Measurements from ENCODE around the gene AMBRA1.

The AMBRA1 gene

GRCh38 chr11:46577058-46577457 is 16.8 kb downstream of the AMBRA1 start:
- DNase-seq (ENCODE audit: low read depth in 2 of 2): no peak

- DNase-seq (ENCODE audit: low read depth in 2 of 2): no peak
Measured at GRCh38 chr11:46574656-46575055, 19.2 kb downstream of the AMBRA1 start.

DNA sequence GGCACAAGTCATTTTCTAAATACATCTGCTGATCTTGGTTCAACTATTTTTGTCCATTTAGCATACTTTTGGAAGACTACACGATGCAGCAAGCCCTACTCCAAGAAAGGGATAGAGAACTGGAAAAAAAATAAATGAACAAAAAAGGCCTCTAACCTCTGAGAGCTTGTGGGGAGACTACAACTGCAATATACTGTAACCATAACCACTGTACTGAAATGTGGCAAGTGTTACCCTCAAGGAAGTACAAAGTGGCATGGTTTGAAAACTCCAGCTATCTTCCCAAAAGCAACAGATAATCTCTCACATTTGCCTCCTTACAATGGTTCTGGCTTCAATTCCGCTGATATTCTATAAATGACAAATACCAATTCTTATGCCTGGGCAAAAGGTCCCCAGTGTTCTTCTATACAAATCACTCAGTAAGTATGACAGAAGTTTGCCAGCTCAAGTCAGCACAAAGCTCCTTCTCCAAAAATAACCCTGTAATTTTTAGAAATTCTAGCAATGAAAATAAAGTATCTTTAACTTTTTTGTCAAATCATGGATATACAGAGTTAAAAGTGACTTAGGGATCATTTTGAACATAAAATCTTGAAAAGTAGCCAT is 22.9 kb downstream of the AMBRA1 start:
- DNase-seq (ENCODE audit: low read depth in 2 of 2): no peak

GRCh38 chr11:46565232-46565840 is 28.5 kb downstream of the AMBRA1 start:
- DNase-seq (ENCODE audit: low read depth in 2 of 2): no peak

DNA sequence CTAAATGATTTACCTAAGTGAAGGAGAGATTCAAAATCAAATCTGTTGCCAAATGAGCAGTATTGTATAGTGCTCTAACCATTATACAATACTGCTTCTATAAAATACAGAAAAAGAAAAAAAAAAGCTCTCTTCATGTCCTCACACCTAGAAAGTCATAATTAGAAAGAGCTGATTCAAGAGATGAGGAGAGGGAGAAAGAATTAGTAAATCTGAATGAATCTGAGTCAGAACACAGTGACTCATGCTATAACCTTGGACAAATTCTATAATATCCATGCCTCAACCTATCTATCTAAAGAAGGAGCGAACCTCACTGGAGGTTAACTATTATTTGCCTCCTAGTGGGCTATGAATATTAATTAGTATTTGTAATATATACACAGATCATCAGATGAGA is 29.4 kb downstream of the AMBRA1 start:
- DNase-seq (ENCODE audit: low read depth in 2 of 2): no peak

DNA sequence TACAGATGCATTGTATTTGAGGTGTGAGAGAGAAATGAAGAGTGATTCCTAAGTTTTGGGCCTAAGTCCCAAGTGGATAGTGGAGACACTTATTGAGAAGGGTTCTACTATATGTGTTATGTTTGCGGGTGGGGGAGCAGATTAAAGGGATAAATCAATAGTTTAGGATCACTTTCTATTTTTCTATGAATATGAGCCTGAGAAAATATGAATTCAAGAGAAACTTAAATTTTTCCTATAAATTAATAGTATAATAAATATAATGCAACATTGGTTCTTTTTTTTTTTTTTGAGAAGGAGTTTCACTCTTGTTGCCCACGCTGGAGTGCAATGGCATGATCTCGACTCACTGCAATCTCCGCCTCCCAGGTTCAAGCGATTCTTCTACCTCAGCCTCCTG is 31.3 kb downstream of the AMBRA1 start:
- no peak for DNase-seq (ENCODE audit: low read depth in 2 of 2)

- DNase-seq (ENCODE audit: low read depth in 2 of 2): no peak
Measured at GRCh38 chr11:46560300-46560991, 33.4 kb downstream of the AMBRA1 start.

GRCh38 chr11:46559815-46560214 is 34.0 kb downstream of the AMBRA1 start:
- DNase-seq (ENCODE audit: low read depth in 2 of 2): no peak

GRCh38 chr11:46557684-46558151 is 36.1 kb downstream of the AMBRA1 start:
- DNase-seq (ENCODE audit: low read depth in 2 of 2): no peak

DNA sequence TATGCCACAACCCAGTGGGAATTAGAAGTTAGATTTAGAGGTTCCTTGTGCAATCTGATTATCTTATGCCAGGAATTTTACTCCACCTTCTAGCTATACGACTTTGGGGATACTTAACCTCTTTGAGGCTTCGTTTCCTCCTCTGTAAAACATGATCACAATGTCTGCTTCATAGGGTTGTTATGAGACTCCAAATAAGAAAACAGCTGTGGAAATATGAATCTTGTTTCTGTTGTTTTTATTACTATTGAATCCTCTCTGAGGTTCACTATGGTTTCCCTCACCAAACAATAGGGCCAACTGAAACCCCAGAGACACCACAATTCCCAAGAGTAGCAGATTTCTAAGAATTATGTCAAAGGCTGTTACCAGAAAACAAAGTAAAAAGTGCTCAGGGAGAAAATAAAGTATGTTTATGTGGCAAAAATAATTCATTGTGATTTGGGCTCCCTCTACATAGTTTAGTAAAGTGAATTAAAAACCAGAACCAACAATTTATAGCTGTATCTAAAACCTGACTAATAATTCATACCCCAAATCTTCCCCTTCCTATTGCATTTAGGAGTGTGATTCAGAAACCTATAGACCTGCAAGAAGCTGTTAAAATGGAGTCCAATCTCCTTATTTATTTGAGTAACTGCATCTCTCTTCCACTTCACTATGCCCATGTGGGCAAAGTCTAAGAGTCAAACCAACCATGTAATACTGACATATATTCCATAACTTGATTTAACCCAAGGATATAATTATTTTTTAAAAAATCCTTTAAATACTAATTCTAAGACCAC is 38.4 kb downstream of the AMBRA1 start:
- DNase-seq (ENCODE audit: low read depth in 2 of 2): no peak

GRCh38 chr11:46554213-46555147 is 39.3 kb downstream of the AMBRA1 start:
- no peak for DNase-seq (ENCODE audit: low read depth in 2 of 2)

DNA sequence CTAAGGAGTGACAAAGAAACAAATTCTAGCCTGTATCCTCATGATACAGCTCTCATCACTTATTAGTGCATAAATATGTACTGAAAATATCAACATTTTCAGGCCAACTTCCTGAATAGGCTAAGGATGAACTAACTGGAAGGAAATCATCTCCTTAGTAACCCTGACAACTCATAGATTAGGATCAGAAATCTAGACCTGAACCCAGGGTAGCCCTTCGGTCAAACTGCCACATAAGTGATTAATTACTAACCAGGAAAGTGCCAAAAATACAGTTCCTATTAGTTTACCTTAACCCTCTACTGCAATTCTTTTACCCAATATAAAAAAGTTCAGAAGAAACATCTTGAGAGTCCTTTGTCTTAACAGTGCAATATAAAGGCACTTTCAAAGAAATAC is 40.0 kb downstream of the AMBRA1 start:
- DNase-seq (ENCODE audit: low read depth in 2 of 2): no peak

DNA sequence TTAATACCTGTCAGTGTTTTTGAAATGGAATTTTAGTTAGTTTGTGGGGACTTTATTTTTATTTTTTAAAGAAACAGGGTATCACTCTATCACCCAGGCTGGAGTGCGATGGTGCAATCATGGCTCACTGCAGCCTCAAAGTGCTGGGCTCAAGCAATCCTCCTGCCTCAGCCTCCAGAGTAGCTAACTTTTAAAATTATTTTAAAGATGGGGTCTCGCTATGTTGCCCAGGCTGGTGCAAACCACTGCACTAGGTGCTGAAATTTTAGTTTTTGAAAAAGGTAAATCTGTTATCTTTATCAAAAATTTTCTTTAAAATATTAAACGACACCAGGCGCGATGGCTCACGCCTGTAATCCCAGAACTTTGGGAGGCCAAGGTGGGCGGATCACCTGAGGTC is 42.6 kb downstream of the AMBRA1 start:
- no peak for DNase-seq (ENCODE audit: low read depth in 2 of 2)

GRCh38 chr11:46547579-46547978 is 46.2 kb downstream of the AMBRA1 start:
- no peak for DNase-seq (ENCODE audit: low read depth in 2 of 2)

GRCh38 chr11:46543564-46543963 is 50.3 kb downstream of the AMBRA1 start:
- no peak for DNase-seq (ENCODE audit: low read depth in 2 of 2)

- DNase-seq (ENCODE audit: low read depth in 2 of 2): no peak
Measured at GRCh38 chr11:46541593-46542371, 52.0 kb downstream of the AMBRA1 start.

- no peak for DNase-seq (ENCODE audit: low read depth in 2 of 2)
Measured at GRCh38 chr11:46540807-46541206, 53.0 kb downstream of the AMBRA1 start.

DNA sequence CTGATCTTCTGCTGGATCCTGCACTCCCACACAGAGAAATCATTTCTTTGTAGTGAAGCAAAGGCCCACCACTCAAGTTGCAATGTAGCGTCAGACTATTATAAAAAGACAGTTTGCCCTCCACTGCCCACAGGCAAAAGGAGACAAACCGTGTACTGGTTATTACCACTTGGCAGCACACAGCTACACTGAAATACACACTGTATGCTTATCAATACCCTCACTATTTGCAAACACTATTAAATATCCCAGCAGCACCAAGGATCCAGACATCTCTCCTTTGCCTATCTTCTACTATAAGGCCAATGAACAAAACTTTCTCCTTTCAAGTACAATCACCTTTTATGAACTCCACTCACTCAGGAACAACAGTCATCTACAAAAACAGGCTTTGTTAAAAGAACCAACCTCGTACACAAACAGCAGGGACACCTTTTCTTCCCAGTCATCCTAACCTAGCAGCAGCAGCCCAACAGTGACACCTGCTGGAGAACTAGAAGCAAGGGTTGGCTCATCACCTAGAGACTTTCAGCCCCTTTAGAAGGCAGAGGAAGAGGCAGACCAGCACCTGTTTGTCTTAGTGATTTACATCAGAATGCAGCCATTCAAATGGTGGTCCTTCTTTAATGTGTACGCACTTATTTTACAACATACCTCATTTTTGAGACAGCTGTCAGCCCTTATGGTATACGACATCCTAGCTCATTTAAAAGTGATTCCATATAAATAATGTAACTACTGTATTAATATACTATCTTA is 56.1 kb downstream of the AMBRA1 start:
- peak; percentile 15 to 37 for DNase-seq (ENCODE audit: low read depth in 2 of 2)

DNA sequence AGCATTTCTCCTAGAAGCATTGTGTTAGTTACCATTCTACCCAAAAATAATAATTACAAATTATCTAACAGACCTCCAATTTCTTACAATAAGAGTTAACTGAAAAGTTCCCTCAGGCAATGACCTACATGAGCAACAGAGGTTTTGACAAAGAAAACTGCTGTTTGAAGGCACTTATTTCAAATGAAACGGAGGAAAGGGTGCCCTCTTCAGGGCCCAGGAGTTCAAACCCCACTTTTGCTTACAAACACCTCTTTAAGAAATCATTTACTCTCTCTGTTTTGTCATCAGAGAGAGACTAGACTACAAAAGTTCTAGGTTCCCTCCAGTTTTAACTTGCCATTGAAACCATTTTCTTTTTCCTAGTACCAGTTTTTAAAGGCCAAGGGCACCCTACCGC is 56.7 kb downstream of the AMBRA1 start:
- no peak for DNase-seq (ENCODE audit: low read depth in 2 of 2)

GRCh38 chr11:46535688-46536087 is 58.1 kb downstream of the AMBRA1 start:
- DNase-seq (ENCODE audit: low read depth in 2 of 2): no peak
